Activated gamma-delta T cell (primary cell): ENCODE results near the gene FXYD7.
"Not testable (repeated sequence)": the region's sequence is repeated elsewhere in the genome, so short reads cannot be mapped to it uniquely, and the experiment has no call there.

Source experiments
- DNase-seq: peaks from one replicate; lab custom pipeline; 2025; lab: John Stamatoyannopoulos, UW
- total RNA-seq, 2 donors: gene quantifications; one replicate each; lab custom pipeline; 2026; lab: John Stamatoyannopoulos, UW

The FXYD7 gene, protein sequence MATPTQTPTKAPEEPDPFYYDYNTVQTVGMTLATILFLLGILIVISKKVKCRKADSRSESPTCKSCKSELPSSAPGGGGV
- 2.7 to 5.5 reads per million in 2 donors for total RNA-seq

- DNase-seq: peak; percentile 37
Measured at GRCh38 chr19:35143231-35143715, at the start of gene FXYD7. FXYD7 (plus strand) TSS chr19:35143255; CDS start chr19:35143334, 79 bp downstream.

DNA sequence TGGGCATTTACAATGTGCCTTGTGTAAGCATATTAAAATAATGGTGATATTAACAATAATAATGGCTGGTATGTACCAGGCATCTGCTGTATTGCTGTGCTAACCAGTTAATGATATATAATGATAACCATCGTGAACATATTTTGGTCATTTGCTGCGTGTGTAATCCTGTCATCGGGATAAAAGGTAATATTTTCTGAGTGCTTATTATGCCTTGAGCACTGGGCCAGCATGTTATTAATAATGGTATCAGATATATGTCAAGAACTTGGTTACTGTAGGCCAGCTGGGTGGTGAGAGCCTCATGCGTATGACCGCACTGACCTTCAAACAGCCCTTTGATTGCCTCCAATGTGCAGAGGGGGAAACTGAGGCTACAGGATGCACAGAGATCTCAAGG, 49.6 kb upstream of the FXYD7 start:
- no peak for DNase-seq

DNA sequence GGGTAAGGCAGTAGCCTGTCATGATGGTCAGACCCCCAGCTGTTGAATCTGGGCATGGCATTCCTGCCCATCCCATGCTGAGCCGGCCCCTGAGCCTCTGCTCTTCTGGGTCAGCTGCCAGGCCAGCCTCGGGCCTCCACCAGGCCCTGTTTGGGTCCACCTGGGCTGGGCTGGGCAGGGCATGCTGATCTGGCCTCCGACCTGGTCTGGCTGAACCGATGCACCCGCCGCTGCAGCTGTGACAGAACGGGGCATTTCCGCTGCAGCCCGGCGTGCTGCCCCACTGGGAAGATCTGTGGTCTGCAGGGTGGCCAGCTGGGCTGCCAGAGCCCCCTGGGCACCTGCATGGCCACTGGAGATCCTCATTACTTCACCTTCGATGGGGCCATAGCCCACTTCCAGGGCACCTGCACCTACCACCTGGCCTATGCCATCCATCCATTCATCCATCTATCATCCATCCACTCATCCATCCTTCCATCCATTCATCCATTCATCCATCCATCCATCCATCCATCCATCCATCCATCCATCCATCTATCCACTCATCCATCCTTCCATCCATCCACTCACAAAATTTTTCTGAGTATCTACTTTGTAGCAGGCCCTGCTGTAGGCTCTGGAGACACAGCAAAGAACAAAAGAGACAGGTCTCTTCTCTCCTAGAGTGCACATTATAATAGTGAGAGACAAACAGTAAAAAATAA, 49.0 kb upstream of the FXYD7 start:
- no peak for DNase-seq

DNA sequence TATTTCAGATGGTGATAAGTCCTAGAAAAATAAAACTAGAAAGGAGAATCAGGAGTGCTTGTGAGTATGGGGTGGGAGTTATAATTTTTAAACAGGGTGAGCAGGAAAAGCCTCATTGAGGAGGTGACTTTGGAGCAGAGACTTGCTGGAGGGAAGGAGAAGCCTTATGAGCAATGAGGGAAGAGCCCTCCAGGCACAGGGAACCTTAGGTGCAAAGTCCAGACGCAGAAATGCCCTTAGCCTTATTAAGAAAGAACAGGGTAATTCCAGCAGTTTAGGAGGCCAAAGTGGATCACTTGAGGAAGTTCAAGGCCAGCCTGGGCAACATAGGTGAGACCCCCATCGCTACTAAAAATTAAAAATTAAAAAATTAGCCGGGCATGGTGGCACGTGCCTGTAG, 48.4 kb upstream of the FXYD7 start:
- DNase-seq: no peak

GRCh38 chr19:35095667-35096368, 47.2 kb upstream of the FXYD7 start:
- no peak for DNase-seq

- DNase-seq: no peak
Measured at GRCh38 chr19:35098413-35099049, 44.5 kb upstream of the FXYD7 start.

GRCh38 chr19:35099155-35099896, 43.7 kb upstream of the FXYD7 start:
- DNase-seq: no peak

DNA sequence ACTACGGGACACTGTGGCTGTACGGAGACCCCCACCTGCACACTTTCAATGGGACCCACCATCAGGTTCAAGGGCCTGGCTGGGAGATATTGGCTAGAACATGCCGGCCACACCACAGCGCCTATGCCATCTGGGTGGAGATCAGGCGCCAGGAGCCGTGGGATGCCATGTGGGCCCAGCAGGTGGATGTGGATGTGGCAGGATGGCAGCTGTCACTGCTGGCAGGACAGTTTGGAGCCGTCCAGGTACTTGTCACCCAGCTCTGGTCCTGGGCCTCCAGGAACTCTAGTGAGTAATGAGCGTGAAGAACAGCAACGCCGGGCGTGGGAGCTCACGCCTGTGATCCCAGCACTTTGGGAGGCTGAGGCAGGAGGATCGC, 43.2 kb upstream of the FXYD7 start:
- DNase-seq: no peak

GRCh38 chr19:35100588-35101533, 42.2 kb upstream of the FXYD7 start:
- DNase-seq: no peak

DNA sequence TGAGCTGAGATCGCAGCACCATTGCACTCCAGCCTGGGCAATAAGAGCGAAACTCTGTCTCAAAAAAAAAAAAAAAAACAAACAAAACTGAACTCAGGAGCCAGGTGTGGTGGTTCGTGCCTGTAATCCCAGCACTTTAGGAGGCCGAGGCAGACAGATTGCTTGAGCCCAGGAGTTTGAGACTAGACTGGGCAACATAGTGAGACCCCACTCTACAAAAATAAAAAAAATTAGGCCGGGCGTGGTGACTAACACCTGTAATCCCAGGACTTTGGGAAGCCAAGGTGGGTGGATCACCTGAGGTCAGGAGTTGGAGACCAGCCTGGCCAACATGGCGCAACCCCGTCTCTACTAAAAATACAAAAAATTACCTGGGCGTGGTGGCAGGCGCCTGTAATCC, 41.1 kb upstream of the FXYD7 start:
- not testable (repeated sequence) for DNase-seq

- not testable (repeated sequence) for DNase-seq
Measured at GRCh38 chr19:35103614-35104013, 39.4 kb upstream of the FXYD7 start.

GRCh38 chr19:35104361-35104760, 38.7 kb upstream of the FXYD7 start:
- DNase-seq: no peak

GRCh38 chr19:35105047-35105410, 38.0 kb upstream of the FXYD7 start:
- DNase-seq: no peak

- no peak for DNase-seq
Measured at GRCh38 chr19:35105411-35106290, 37.4 kb upstream of the FXYD7 start.

GRCh38 chr19:35106291-35106583, 36.8 kb upstream of the FXYD7 start:
- DNase-seq: no peak

- DNase-seq: no peak
Measured at GRCh38 chr19:35106898-35107541, 36.0 kb upstream of the FXYD7 start.

DNA sequence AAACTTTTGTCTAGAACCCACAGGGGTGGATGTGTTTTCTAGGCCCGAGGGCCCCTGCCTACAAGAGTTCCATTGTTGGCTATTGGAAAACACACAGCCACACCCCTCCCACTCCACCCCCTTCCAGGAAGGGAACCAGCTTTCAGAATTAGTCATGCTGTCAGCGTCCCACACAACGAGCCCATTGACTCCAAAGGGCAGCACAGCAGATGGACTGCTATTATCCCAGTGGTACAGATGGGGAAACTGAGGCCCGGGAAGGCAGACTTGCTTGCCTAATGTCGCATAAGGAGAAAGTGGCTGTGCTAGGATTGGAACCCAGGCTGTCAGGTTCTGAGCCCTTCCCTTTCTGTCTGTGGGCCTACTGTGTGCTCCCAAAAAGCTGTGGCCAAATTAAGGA, 35.5 kb upstream of the FXYD7 start:
- DNase-seq: no peak

GRCh38 chr19:35108730-35109129, 34.3 kb upstream of the FXYD7 start:
- no peak for DNase-seq

DNA sequence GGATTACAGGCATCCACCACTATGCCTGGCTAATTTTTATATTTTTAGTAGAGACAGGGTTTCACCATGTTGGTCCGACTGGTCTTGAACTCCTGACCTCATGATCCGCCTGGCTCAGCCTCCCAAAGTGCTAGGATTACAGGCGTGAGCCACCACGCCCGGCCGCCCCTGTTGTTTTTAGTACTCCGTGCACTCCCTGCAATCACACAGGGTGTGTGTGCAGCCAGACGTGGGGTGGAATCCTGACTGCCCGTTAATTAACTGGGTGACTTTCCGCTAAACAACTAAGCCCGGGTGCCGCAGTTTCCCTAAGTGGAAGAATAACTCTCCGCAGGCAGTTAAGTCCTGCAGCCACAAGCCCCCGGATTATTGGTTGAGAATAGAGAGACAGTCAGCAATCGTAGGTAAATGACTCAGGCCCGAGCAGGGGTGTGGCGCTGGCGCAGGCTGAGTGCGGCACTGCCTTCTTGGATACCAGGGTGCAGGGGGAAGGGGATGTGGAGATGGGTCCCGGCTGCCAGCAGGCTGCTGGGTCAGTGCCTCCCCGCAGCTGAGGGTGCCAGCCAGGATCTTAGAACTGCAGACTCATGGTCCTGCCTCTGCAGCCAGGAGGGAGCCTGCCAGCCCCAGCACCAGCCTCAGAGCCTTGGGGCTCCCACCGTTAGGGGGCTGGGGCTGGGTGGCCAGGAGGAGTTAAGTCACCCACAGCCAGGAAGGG, 33.5 kb upstream of the FXYD7 start:
- no peak for DNase-seq
